ENCODE results near the gene SLC26A2.

DNA sequence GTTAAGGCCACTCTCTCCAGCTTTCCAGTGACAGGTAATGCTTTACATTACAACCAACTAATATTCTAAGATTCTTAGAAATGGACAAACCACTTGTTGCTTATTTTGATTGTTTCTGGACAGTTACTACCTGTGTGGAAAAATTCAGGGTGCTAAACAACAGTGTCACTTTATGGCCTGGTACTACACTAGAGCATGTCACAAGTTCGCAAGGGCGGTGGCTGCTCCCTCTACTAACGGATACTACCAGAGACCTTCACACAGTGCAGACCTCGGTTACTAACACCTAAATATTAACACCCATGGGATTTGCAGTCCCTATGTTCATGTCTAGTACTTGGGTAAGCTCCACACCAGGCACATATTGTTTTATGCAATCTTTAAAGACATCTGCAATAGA lies 53.4 kb downstream of the SLC26A2 start:
- TF ChIP-seq GATA2 (IDR thresholded peaks at IDR 0.05; ENCODE audit: low read depth, low read length) (no peak), GATA3 (IDR thresholded peaks at IDR 0.05; ENCODE audit: low read depth, low read length) (no peak)

Data from SH-SY5Y (cell line).